WTC11 (cell line): Measurements from ENCODE around the gene NTN5. TPM values are rescaled to one million over a fixed set of nuclear protein-coding genes. Genes with fewer than 3 reads are reported as not detected.

Experiments used
- ATAC-seq: fragments of 200-7000 bp; cut with Tn5 transposase; 2 replicates; pipeline ENCODE4 v1.10.0; 2021; ENCODE audit warnings: mild to moderate bottlenecking, moderate library complexity
- CTCF ChIA-PET: fragments of 300-600 bp; sonication (Branson Sonifier 250); formaldehyde crosslinking; loops from one replicate; lab custom pipeline; 2021; ENCODE audit warnings: antibody characterized with exemption; lab: Charles Lee
- POLR2A ChIA-PET: fragments of 350-600 bp; sonication (Branson Sonifier 250); formaldehyde crosslinking; loops from one replicate; lab custom pipeline; 2021; ENCODE audit warnings: antibody characterized with exemption; lab: Charles Lee
- DNase-seq: peaks from one replicate; pipeline ENCODE4 v3.0.0; 2021; ENCODE audit warnings: low spot score
- H3K27ac Mint-ChIP-seq: 2 replicates; pipeline ENCODE4 v1.8.0; 2021; ENCODE audit warnings: mixed read lengths
- H3K27me3 Mint-ChIP-seq: 2 replicates; pipeline ENCODE4 v1.8.0; 2021; ENCODE audit warnings: low read depth, mild to moderate bottlenecking, moderate library complexity, mixed read lengths
- H3K36me3 Mint-ChIP-seq: 2 replicates; pipeline ENCODE4 v1.8.0; 2021; ENCODE audit warnings: mixed read lengths
- H3K4me1 Mint-ChIP-seq: 2 replicates; pipeline ENCODE4 v1.8.0; 2022; ENCODE audit warnings: mixed read lengths
- H3K4me3 Mint-ChIP-seq: 2 replicates; pipeline ENCODE4 v1.8.0; 2021; ENCODE audit warnings: mild to moderate bottlenecking, moderate library complexity, mixed read lengths
- H3K9me3 Mint-ChIP-seq: 2 replicates; pipeline ENCODE4 v1.8.0; 2021; ENCODE audit warnings: mixed read lengths
- CBFB ChIP-seq: sonication (generic); formaldehyde crosslinking; IDR thresholded peaks from 2 replicates; pipeline ENCODE4 v1.8.1; 2022; ENCODE audit warnings: mild to moderate bottlenecking, low read depth, missing genetic modification reagents
- E2F5 ChIP-seq: sonication (generic); formaldehyde crosslinking; IDR thresholded peaks from 2 replicates; pipeline ENCODE4 v1.8.1; 2022; ENCODE audit warnings: mild to moderate bottlenecking, moderate library complexity, missing genetic modification reagents
- ERG ChIP-seq: fragments of 250-450 bp; sonication (Bioruptor Pico); IDR thresholded peaks from 2 replicates; pipeline ENCODE4 v1.8.0; 2021; ENCODE audit warnings: mild to moderate bottlenecking
- FOXK1 ChIP-seq: sonication (generic); formaldehyde crosslinking; IDR thresholded peaks from 2 replicates; pipeline ENCODE4 v1.8.0; 2022; ENCODE audit warnings: mild to moderate bottlenecking, moderate library complexity, missing genetic modification reagents
- FOXP4 ChIP-seq: sonication (generic); formaldehyde crosslinking; IDR thresholded peaks from 2 replicates; pipeline ENCODE4 v1.8.0; 2022; ENCODE audit warnings: mild to moderate bottlenecking, missing genetic modification reagents
- GTF2I ChIP-seq: fragments of 250-450 bp; sonication (Bioruptor Pico); conservative IDR thresholded peaks from 2 replicates; pipeline ENCODE4 v1.4.0; 2021; ENCODE audit warnings: mild to moderate bottlenecking
- JUN ChIP-seq: sonication (generic); formaldehyde crosslinking; IDR thresholded peaks from 2 replicates; pipeline ENCODE4 v1.8.0; 2023; ENCODE audit warnings: mild to moderate bottlenecking, missing genetic modification reagents
- MYBL2 ChIP-seq: sonication (generic); formaldehyde crosslinking; IDR thresholded peaks from 2 replicates; pipeline ENCODE4 v1.8.1; 2023; ENCODE audit warnings: mild to moderate bottlenecking, moderate library complexity, missing genetic modification reagents
- NFYB ChIP-seq: sonication (generic); formaldehyde crosslinking; conservative IDR thresholded peaks from 2 replicates; pipeline ENCODE4 v1.8.0; 2022; ENCODE audit warnings: low read depth, missing genetic modification reagents
- OVOL2 ChIP-seq: fragments of 250-450 bp; sonication (Bioruptor Pico); IDR thresholded peaks from 2 replicates; pipeline ENCODE4 v1.9.0; 2021; ENCODE audit warnings: mild to moderate bottlenecking, borderline replicate concordance
- PRDM15 ChIP-seq: sonication (generic); formaldehyde crosslinking; IDR thresholded peaks from 2 replicates; pipeline ENCODE4 v1.8.0; 2022; ENCODE audit warnings: missing genetic modification reagents
- RELA ChIP-seq: sonication (generic); formaldehyde crosslinking; IDR thresholded peaks from 2 replicates; pipeline ENCODE4 v1.8.1; 2022; ENCODE audit warnings: missing genetic modification reagents, mild to moderate bottlenecking, borderline replicate concordance
- SOX15 ChIP-seq: fragments of 250-450 bp; sonication (Bioruptor Pico); IDR thresholded peaks from 2 replicates; pipeline ENCODE4 v1.9.0; 2021; ENCODE audit warnings: mild to moderate bottlenecking
- SP1 ChIP-seq: sonication (generic); formaldehyde crosslinking; conservative IDR thresholded peaks from 2 replicates; pipeline ENCODE4 v1.8.1; 2022; ENCODE audit warnings: missing genetic modification reagents
- total RNA-seq: library from RNA; stranded (reverse); gene quantifications from 3 replicates; pipeline ENCODE4 v1.2.3, GENCODE V29; 2021
- TF ChIP-seq, protein P1 (sequence below): sonication (generic); formaldehyde crosslinking; IDR thresholded peaks from 2 replicates; pipeline ENCODE4 v1.8.0; 2023; ENCODE audit warnings: missing genetic modification reagents
- TF ChIP-seq, protein P2 (sequence below): fragments of 250-450 bp; sonication (Bioruptor Pico); IDR thresholded peaks from 2 replicates; pipeline ENCODE4 v1.9.0; 2021; ENCODE audit warnings: mild to moderate bottlenecking
- TF ChIP-seq, protein P3 (sequence below): sonication (generic); formaldehyde crosslinking; IDR thresholded peaks from 2 replicates; pipeline ENCODE4 v1.8.1; 2023; ENCODE audit warnings: mild to moderate bottlenecking, missing genetic modification reagents, moderate library complexity

The NTN5 gene
- total RNA-seq, 1 experiment from 2014 or later = 0.28 TPM

DNA sequence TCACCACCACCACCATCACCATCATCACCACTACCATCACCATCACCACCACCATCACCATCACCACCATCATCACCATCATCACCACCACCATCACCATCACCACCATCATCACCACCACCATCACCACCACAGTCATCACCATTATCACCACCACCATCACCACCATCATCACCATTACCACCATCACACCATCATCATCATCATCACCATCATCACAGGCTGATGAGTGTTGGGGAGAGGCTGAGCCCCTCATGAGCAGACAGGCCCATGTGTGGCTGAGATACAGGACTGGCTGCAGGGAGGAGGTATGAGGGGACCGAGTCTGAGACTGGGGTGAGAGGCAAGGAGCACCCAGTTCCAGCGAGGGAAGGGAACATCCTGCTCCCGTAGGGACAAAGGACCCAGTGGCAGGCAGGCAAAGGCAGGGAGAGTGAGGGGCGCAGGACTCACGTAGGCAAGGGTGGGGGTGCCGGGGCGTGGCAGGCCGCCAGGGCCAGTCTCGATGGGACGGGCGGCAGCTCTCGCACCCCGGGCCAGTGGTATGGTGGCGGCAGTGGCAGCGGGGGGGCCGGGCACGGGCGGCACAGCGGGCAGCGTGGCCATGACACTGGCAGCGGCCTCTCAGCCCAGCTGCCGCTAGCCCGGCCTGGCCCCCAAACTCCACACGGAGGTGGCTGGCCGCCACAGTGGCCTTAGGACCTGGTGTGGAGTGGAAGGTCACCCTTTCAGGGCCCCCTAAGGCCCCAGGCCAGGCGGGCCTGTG is 2.7 kb downstream of the NTN5 start:
- DNase-seq (no peak), ATAC-seq (no peak)
- peaks cover 10% of the 10 kb centered on the region for H3K9me3 Mint-ChIP-seq
- H3K4me3 Mint-ChIP-seq = no peak overlapping the region
- ChIA-PET CTCF (interaction anchor here (1.3 kb wide), 1 partner anchor 24 kb away, joined by 3 read pairs; the partner anchor contains the start of gene CA11), POLR2A (no interaction called here)
- H3K36me3 Mint-ChIP-seq = no peaks in the 10 kb centered on the region
- peaks cover 19% of the 10 kb centered on the region for H3K4me1 Mint-ChIP-seq
- peaks cover 15% of the 10 kb centered on the region for H3K27me3 Mint-ChIP-seq
- H3K27ac Mint-ChIP-seq = no peak overlapping the region
- TF ChIP-seq RELA (CRISPR knock-in tag) (0 out of 2 replicates have a peak, but pooled peaks have one; percentile 6), SP1 (CRISPR knock-in tag) (no peak), FOXK1 (CRISPR knock-in tag) (no peak)

- no peak overlapping the region for H3K4me3 Mint-ChIP-seq
- CTCF ChIA-PET = no interaction called here
- no peaks in the 10 kb centered on the region for H3K36me3 Mint-ChIP-seq
- no peak overlapping the region for H3K27ac Mint-ChIP-seq
- TF ChIP-seq, protein P1, sequence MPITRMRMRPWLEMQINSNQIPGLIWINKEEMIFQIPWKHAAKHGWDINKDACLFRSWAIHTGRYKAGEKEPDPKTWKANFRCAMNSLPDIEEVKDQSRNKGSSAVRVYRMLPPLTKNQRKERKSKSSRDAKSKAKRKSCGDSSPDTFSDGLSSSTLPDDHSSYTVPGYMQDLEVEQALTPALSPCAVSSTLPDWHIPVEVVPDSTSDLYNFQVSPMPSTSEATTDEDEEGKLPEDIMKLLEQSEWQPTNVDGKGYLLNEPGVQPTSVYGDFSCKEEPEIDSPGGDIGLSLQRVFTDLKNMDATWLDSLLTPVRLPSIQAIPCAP (CRISPR knock-in tag) = no peak
- no peak for TF ChIP-seq MYBL2 (CRISPR knock-in tag)
- TF ChIP-seq, protein P2, sequence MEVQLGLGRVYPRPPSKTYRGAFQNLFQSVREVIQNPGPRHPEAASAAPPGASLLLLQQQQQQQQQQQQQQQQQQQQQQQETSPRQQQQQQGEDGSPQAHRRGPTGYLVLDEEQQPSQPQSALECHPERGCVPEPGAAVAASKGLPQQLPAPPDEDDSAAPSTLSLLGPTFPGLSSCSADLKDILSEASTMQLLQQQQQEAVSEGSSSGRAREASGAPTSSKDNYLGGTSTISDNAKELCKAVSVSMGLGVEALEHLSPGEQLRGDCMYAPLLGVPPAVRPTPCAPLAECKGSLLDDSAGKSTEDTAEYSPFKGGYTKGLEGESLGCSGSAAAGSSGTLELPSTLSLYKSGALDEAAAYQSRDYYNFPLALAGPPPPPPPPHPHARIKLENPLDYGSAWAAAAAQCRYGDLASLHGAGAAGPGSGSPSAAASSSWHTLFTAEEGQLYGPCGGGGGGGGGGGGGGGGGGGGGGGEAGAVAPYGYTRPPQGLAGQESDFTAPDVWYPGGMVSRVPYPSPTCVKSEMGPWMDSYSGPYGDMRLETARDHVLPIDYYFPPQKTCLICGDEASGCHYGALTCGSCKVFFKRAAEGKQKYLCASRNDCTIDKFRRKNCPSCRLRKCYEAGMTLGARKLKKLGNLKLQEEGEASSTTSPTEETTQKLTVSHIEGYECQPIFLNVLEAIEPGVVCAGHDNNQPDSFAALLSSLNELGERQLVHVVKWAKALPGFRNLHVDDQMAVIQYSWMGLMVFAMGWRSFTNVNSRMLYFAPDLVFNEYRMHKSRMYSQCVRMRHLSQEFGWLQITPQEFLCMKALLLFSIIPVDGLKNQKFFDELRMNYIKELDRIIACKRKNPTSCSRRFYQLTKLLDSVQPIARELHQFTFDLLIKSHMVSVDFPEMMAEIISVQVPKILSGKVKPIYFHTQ = no peak
- no peak for TF ChIP-seq CBFB
- TF ChIP-seq OVOL2 = no peak
- no peak for TF ChIP-seq JUN (CRISPR knock-in tag)
- no peak for TF ChIP-seq PRDM15 (CRISPR knock-in tag)
- TF ChIP-seq FOXP4 (CRISPR knock-in tag) = no peak
- TF ChIP-seq, all 79 proteins: peak for 0
- ATAC-seq (no peak), DNase-seq (no peak)
- Mint-ChIP-seq H3K27me3 (peaks cover 3% of the 10 kb centered on the region), H3K9me3 (peaks cover 10% of the 10 kb centered on the region), H3K4me1 (peaks cover 6% of the 10 kb centered on the region)
- POLR2A ChIA-PET = no interaction called here
Observed at GRCh38 chr19:48668761-48669160, 4.1 kb downstream of the NTN5 start.

- Mint-ChIP-seq H3K27me3 (peaks cover 2% of the 10 kb centered on the region; the same call in 1 of the 2 replicates), H3K27ac (no peak overlapping the region), H3K4me1 (peaks cover 1% of the 10 kb centered on the region), H3K36me3 (no peaks in the 10 kb centered on the region), H3K4me3 (no peak overlapping the region), H3K9me3 (peaks cover 10% of the 10 kb centered on the region)
- ATAC-seq (no peak), DNase-seq (no peak)
- ChIA-PET POLR2A (no interaction called here), CTCF (no interaction called here)
- TF ChIP-seq, protein P3, sequence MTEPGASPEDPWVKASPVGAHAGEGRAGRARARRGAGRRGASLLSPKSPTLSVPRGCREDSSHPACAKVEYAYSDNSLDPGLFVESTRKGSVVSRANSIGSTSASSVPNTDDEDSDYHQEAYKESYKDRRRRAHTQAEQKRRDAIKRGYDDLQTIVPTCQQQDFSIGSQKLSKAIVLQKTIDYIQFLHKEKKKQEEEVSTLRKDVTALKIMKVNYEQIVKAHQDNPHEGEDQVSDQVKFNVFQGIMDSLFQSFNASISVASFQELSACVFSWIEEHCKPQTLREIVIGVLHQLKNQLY (CRISPR knock-in tag) = no peak
- no peak for TF ChIP-seq FOXP4 (CRISPR knock-in tag)
- no peak for TF ChIP-seq ERG (CRISPR knock-in tag)
- TF ChIP-seq SOX15 (CRISPR knock-in tag) = no peak
- TF ChIP-seq NFYB = no peak
- TF ChIP-seq E2F5 (CRISPR knock-in tag) = no peak
- TF ChIP-seq GTF2I (CRISPR knock-in tag) = no peak
Observed at GRCh38 chr19:48668332-48668731, 4.5 kb downstream of the NTN5 start.
